Left forelimb (tissue), 1 donor: ENCODE measurements around the gene KIF3B.
"Not testable (repeated sequence)": the region's sequence is repeated elsewhere in the genome, so short reads cannot be mapped to it uniquely, and the experiment has no call there.

Experiments used
- DNase-seq: peaks from one replicate; pipeline ENCODE4 v3.0.0-alpha.2; 2018; ENCODE audit warnings: low spot score

Gene KIF3B

DNA sequence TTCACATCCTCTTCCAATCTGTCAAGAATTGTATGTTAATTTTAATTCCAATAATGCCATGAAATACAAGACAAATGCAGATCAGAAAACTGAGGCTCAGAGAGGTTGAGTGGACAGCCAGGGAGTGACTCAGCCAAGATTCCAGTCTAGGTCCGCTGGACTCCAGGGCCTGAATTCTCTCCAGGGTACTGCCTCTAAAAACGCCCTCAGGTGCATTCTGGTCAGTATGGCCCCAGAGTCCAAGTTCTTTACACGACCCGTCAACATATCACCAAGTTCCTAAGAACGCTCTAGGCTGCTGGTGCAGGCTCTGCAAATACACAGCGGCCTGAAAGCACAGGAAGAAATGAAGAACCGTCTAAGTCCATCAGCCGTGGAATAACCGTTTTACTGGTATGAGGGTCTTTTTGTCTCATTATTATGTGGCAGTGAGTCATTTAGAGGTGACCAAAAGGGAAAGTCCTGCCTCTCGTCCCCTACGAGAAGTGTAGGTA, 80.0 kb downstream of the KIF3B start:
- DNase-seq: no peak

DNA sequence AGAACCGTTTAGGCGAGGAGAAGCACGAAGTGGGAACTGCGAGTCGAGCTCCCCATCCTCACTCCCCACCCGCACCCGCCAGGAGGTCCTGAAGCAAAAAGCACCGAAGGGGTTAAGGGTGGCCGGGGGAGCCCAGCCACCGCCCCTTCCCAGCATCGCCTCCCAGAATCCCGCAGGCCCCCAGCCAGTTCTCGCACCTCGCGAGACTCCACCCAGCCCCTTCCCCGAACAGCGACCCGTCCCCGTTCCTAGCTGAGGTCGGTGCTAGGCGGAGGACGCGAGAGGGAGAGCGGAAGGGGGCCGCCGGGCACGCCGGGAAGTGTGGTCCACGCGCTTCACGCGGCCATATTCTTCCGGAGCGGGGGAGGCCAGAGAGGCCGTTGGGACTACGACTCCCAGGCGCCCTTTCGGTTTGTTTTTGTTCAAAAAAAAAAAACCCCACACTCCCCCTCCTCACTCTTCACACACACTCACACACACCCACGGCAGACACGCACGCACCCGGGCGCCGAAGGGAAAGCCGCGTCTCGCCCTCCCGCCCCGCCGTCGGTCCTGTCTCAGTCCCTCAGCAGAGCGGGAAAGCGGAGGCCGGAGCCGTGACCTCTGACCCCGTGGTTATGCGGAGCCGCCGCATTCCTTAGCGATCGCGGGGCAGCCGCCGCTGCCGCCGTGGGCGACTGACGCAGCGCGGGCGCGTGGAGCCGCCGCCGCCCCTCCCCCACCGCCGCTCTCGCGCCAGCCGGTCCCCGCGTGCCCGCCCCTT, 80.6 kb downstream of the KIF3B start, which contains the start of gene ASXL1:
ASXL1 (plus strand) TSS at position 463 of the 763 bp plus-strand sequence. CDS start 445 bp downstream, outside the sequence.
- peak; percentile 100 for DNase-seq

DNA sequence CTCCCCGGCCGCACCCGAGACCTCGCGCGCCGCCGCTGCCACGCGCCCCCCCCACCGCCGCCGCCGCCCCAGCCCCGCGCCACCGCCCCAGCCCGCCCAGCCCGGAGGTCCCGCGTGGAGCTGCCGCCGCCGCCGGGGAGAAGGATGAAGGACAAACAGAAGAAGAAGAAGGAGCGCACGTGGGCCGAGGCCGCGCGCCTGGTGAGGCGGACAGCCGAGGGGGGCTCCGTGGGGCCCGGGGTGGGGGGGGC, 81.1 kb downstream of the KIF3B start:
- no peak for DNase-seq

DNA sequence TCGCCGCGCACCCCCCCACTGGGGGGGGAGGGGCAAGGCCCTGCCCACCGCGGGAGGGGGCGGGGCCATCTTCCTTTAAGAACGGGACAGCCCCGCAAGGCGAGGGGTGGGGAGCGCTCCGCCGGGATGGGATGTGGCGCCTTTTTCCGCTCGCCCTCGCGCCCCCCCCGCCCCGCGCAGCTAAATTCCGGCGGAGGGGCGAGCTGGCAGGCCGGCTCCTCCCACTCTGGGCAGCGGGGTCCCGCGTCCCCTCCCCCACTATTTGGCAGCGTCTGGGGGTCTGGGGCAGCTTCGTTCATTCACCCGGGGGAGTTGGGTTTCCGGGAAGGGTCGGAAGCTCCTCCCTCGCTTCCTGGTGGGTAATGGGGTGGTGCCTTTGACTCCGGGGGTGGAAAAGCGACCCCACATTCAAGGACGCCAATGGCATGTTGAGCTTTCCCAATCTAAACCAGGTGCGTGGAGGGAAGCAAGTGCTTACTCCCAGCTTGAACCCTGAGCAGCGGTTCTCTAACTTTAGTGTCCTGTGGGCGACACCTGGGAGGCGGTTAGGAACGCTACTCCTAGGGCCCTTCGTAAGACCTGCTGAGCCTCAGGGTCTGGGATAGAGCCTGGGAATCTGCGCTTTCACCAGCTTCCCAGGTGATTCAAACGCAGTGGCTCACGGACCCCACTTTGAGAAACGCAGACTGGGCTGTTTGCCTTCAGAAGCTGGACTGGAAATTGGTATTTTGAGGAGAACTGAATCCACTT, 81.6 kb downstream of the KIF3B start:
- peak; percentile 89 for DNase-seq

DNA sequence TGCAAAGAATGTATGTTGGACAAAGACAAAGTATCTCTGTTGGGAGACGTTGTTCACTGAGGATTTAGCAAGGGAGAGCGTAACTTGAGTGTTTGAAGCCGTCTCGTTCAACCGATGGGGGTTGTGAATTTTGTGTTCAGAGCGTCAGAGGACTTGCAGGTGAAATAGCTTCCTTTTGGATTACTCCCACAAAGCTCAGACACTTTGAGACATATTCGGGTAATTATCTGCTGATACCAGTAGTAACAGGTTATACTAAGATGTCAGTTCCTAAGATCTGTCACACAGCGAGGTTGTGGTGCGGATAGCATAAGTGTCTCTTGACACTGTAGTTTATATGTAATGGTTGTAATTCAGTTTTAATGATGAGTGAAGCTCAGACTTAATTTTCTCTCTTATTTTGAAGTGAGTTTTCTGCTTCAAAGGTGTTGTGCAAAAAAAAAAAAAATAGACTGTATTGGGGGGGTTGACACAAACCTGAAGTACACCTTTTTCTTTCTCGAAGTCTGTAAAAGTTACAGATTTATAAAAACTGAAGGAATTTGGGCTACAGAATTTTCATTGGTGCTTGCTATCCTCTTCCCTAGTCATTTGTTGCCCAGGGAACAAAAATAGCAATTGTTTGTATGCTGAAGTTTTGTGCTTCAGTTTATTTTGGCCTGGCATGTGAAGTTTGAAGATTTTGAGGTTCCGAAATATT, 82.3 kb downstream of the KIF3B start:
- no peak for DNase-seq

DNA sequence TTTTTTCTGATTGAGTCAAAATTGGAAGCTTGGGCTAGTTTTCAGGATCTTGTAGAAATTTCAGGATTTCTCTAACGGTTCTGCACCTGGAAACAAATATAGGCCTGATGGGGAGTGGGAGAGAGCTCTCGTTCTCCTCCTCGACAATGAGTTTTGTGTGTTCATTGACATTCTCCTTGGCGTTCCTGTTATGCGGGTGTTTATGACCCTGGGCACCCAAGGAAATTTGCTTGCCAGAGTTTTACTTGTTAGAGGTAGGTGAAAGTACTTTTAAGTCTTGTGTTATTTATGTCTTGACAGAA, 82.8 kb downstream of the KIF3B start:
- no peak for DNase-seq

DNA sequence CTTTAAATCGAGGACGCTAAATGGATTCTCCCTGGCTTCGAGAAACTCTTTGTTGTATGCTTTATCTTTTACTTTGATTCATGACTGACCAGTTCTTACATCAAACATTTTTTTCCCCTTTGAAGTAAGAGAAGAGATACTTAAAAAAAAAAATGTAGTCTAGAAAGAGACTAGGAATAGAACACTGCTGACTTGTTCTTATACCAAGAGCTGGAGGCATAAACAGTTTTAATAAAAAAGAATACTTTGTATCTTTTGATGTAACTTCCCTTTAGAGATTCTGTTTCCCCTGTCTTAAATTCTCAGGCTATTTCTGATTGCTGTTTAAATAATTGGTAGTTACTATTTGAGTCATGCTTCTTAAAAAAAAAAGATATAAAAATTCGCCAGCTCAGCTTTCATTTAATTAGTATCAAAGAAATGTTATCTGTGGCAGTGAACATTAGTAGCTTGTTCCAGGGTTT, 85.5 kb downstream of the KIF3B start:
- DNase-seq: no peak

DNA sequence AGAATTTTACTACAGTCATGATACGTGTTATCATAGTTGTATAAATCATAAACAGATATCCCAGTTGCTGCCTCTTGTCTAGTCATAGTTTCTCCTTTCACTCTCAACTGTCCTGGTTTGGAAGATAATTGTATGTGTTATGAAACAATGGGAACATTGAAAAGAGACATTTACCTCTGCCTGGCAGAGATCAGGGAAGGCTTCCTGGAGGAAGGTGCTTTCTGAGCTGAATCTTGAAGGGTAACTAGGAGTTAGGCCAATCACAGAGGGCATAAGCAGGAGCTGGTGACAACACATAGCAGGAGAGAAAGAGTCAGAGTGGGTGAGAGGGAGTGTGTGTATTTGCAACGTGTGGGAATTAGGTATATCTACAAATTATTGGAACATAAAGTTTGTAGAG, 86.0 kb downstream of the KIF3B start:
- DNase-seq: no peak

DNA sequence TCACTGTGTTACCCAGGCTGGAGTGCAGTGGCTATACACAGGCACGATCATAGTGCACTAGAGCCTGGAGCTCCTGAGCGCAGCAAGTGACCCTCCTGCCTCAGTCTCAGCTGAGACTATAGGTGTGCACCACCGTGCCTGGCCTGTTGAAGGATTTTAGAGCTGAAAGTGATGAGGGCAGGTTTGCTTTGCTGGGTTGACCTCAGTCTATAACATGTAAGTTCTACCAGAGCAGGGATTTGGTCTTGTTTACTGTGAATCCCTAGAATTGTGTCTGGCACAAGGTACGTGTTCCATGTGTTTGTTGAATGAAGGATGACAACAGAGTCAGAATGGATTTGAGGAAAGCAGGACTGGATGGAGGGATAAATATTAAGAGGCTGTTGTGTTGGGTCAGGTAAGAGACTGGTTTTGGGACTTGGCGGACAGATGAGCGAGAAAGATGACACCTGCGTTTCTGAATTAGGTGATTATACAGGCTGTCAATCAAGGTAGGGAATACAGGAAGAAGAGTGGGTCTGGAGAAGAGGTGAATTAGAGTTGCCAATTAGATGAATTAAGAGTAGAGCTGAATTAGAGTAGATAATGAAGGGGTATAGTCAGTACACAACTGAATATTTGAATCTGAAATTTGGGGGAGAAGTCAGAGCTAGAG, 87.2 kb downstream of the KIF3B start:
- no peak for DNase-seq

DNA sequence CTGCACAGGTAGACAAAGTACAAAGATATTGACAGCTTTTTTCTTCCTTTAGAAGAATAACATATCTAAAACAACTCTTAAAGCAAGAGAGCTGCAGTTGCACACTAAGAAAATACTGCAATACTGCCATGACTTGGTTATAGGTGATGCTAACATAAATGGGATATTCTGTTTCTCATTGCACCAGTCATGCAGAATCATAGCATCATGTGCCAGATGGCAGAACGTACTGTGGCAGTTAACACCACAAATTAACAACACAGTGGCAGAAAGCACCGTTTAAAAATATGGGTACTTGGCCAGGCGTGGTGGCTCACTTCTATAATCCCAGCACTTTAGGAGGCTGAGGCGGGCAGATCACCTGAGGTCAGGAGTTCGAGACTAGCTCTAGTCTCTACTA, 88.1 kb downstream of the KIF3B start:
- DNase-seq: no peak

DNA sequence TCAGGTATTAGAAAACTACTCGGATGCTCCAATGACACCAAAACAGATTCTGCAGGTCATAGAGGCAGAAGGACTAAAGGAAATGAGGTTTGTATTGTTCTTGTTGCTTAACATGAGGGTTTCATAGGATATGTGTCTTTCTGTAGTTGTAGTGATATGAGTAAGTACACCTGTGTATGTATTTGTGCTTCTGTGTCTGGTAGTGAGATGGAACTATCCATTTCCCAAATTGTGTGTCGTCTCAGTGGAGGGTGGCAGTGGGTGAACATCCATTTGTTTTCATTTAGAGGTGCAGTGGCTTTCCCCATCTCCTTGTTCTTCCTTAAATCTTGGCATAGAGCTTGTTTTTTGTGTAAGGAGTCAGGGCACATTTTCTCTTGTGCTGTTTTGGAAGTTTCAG, 88.9 kb downstream of the KIF3B start:
- DNase-seq: no peak

DNA sequence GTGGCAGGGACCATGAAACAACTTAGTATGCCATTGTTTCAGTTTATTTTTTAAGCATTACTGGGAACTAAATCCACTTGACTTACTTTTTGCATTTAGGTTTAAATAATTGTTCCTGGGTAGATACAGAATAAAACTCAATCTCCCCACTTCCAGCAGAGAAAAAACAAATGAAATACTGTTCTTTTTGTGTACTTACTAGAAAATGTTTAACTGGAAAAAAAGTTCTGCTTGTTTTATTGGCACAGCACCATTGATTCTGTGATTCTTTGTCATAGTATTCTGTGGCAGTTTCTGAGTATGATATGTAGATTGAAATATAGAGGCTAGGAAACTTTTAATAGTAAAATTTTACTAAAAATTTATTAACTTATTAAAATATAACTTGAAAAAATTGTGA, 90.9 kb downstream of the KIF3B start:
- DNase-seq: no peak

DNA sequence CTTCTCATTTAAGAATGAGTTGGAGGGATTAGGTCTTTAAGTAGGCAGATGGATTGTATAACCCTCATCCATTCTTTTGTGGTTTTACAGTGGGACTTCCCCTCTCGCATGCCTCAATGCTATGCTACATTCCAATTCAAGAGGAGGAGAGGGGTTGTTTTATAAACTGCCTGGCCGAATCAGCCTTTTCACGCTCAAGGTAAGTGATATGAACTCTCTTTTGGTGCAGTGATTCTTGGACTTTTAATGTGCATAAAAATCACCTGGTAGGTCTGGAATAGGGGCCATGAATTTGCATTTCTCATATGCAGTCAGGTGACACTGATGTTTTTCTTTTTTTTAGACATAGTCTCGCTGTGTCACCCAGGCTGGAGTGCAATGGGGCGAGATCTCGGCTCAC, 91.5 kb downstream of the KIF3B start:
- no peak for DNase-seq

DNA sequence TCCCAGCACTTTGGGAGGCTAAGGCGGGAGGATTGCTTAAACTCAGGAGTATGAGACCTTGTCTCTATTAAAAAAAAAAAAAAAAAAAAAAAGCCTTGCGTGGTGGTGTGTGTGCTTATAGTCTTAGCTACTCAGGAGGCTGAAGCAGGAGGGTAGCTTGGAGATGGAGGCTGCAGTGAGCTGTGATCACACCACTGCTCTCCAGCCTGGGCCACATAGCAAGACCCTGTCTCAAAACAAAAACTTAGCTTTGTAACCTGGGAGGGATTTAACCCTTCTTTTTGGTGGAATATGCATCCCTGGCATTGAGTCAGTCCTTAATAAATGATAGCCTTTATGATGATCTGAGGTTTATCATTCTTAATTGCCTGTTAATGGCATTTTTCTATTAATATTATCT, 93.4 kb downstream of the KIF3B start:
- DNase-seq: no peak

DNA sequence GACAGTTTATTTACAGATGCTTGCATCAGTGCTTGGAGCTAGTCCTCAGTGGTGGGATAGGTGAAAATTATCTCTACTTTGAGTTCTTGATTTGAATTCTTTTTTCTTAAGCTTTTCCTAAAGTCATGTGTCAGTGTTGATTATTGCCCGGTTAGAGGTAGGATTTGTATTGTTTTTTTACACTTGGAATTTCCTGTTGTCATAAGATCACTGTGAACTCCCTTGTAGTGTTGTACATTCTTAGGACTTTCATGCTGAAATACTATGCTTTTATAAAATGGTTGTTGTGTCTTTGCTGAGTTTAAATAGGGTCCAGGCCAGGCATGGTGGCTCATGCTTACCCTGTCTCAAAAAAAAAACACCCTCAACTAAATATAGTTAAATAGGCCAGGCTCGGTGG, 101.0 kb downstream of the KIF3B start:
- no peak for DNase-seq

DNA sequence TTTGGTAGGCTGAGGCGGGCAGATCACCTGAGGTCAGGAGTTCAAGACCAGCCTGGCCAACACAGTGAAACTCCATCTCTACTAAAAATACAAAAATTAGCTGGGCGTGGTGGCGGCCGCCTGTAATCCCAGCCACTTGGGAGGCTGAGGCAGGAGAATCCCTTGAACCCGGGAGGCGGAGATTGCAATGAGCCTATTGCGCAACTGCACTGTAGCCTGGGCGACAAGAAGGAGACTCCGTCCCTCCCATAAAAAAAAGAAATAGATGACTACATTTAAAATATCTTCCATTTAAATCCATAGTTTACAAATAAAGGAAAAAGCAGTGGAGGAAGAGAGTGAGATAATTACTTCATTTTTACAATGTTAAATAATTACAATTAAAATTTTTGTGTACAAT, 102.6 kb downstream of the KIF3B start:
- DNase-seq: not testable (repeated sequence)

DNA sequence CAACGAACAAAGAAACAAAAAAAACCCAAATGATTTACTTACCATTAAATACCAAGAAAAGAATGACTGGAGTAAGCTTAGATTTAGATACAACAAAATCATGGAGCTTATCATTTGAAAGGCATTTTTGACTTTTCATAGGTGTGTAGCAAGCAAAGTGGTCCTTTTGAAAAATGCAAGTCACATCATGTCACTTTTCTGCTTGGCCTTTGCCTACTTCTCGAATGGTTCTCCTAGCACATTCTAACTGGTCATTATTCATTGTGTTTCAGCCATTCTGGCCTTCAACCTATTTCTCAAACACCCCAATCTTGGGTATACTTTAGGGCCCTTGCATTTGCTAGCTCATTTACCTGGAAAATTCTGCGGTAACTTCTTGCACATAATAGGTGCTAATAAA, 103.3 kb downstream of the KIF3B start:
- no peak for DNase-seq

DNA sequence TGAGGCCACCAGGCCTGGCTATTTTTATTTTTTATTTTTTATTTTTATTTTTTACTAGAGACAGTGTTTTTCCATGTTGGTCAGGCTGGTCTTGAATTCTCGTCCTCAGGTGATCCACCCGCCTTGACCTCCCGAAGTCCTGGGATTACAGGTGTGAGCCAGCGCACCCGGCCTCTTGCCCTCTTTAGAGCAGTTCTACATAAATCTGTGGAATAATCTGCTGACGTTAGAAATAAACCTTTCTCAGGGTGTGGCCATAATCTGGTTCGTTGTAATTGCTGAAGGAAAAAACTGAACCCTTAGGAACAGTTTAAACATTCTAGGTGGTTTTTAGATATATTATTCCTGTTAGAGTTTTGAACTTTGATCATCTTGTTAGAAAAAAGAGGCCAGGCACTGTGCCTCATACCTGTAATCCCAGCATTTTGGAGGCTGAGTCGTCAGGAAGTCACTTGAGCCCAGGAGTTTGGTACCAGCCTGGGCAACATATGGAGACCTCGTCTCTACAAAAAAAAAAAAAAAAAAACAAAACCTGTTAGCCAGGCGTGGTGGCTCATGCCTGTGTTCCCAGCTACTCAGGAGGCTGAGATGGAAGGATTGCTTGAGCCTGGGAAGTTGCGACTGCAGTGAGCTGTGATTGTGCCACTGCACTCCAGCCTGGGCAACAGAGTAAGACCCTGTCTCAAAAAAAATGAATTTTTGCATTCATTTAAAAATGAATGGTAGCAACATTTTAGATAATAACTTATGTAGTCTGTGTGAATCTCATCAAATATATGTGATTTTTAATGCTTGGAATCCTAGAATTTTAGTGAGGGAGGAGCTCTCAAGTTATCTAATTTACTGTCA, 104.9 kb downstream of the KIF3B start:
- no peak for DNase-seq

DNA sequence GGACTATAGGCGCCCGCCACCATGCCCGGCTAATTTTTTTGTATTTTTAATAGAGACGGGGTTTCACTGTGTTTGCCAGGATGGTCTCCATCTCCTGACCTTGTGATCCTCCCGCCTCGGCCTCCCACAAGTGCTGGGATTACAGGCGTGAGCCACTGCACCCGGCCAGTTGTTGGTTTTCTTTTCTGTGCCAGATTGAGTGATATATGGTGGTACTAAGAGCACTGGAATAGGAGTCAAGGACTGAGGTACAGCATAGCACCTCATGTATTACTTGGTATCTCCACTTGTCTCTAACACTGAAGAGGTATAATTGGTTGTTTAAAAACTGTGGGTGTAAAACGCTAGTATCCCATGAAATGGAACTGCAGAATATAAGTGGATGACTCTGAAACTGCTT, 106.0 kb downstream of the KIF3B start:
- DNase-seq: not testable (repeated sequence)
